Mesenchymal stem cell (in vitro differentiated cells and primary cell): ENCODE results near the gene OR9Q1.

Experiments used
- DNase-seq: peaks from one replicate; pipeline ENCODE4 v3.0.0-alpha.2; 2013
- H2AFZ ChIP-seq: one replicate; pipeline ENCODE4 v1.6.1; 2013; ENCODE audit warnings: low read depth, mild to moderate bottlenecking, control low read depth, inconsistent platforms, low read length, moderate library complexity
- H2AK5ac ChIP-seq: 2 replicates; pipeline ENCODE4 v1.6.1; 2013; ENCODE audit warnings: low read length, moderate library complexity, mild to moderate bottlenecking, inconsistent platforms; ENCODE audit not compliant: severe bottlenecking
- H2BK120ac ChIP-seq: one replicate; pipeline ENCODE4 v1.6.1; 2013; ENCODE audit warnings: low read depth, mild to moderate bottlenecking, inconsistent platforms, low read length, moderate library complexity
- H2BK12ac ChIP-seq, 2 experiments: one replicate each; pipeline ENCODE4 v1.6.1; 2013; ENCODE audit warnings: inconsistent platforms in 2 of 2, low read length in 2 of 2, mild to moderate bottlenecking in 2 of 2, moderate library complexity in 2 of 2, control low read depth in 1 of 2
- H2BK15ac ChIP-seq: one replicate; pipeline ENCODE4 v1.6.1; 2013; ENCODE audit warnings: mild to moderate bottlenecking, low read depth, inconsistent platforms; ENCODE audit not compliant: poor library complexity, severe bottlenecking
- H2BK5ac ChIP-seq: 2 replicates; pipeline ENCODE4 v1.6.1; 2013; ENCODE audit warnings: low read depth, mild to moderate bottlenecking, low read length, control low read depth, inconsistent platforms; ENCODE audit not compliant: poor library complexity, severe bottlenecking
- H3K14ac ChIP-seq, 2 experiments: one replicate each; pipeline ENCODE4 v1.6.1; 2013; ENCODE audit warnings: inconsistent platforms in 2 of 2, low read length in 2 of 2, control low read depth in 1 of 2, mild to moderate bottlenecking in 1 of 2, moderate library complexity in 1 of 2
- H3K18ac ChIP-seq, 2 experiments: one replicate each; pipeline ENCODE4 v1.6.1; 2013; ENCODE audit warnings: inconsistent platforms in 2 of 2, low read length in 2 of 2, control low read depth in 1 of 2, low read depth in 1 of 2, mild to moderate bottlenecking in 1 of 2
- H3K23ac ChIP-seq, 2 experiments: one replicate each; pipeline ENCODE4 v1.6.1; 2013; ENCODE audit warnings: inconsistent platforms in 2 of 2, low read length in 2 of 2, mild to moderate bottlenecking in 2 of 2, moderate library complexity in 2 of 2, control low read depth in 1 of 2
- H3K27ac ChIP-seq: 2 replicates; pipeline ENCODE4 v1.5.1; 2013; ENCODE audit warnings: mild to moderate bottlenecking, moderate library complexity, low read length, control low read depth, inconsistent platforms; ENCODE audit not compliant: poor library complexity, severe bottlenecking
- H3K27me3 ChIP-seq, 2 experiments: 2 replicates each; pipeline versions ENCODE4 v1.6.1 to v1.7.0; 2013; ENCODE audit warnings: low read length in 2 of 2, mild to moderate bottlenecking in 2 of 2, moderate library complexity in 2 of 2, control low read depth in 1 of 2, inconsistent platforms in 1 of 2; ENCODE audit not compliant: control insufficient read depth in 1 of 2, insufficient read depth in 1 of 2
- H3K36me3 ChIP-seq, 2 experiments: 2 replicates each; pipeline versions ENCODE4 v1.6.1 to v1.7.0; 2013; ENCODE audit warnings: low read length in 2 of 2, control low read depth in 1 of 2, inconsistent platforms in 1 of 2, low read depth in 1 of 2, mild to moderate bottlenecking in 1 of 2; ENCODE audit not compliant: insufficient read depth in 2 of 2, control insufficient read depth in 1 of 2
- H3K4ac ChIP-seq, 2 experiments: one replicate each; pipeline ENCODE4 v1.6.1; 2013; ENCODE audit warnings: inconsistent platforms in 2 of 2, low read length in 2 of 2, mild to moderate bottlenecking in 2 of 2, moderate library complexity in 2 of 2, control low read depth in 1 of 2, low read depth in 1 of 2
- H3K4me1 ChIP-seq: 2 replicates; pipeline ENCODE4 v1.6.1; 2013; ENCODE audit warnings: low read depth, low read length, control low read depth; ENCODE audit not compliant: control insufficient read depth, insufficient read depth
- H3K4me2 ChIP-seq: 2 replicates; pipeline ENCODE4 v1.6.1; 2013; ENCODE audit warnings: low read length, mild to moderate bottlenecking, inconsistent platforms; ENCODE audit not compliant: poor library complexity, severe bottlenecking
- H3K4me3 ChIP-seq, 2 experiments: 2 replicates each; pipeline versions ENCODE4 v1.5.1 to v1.7.0; 2013; ENCODE audit warnings: low read length in 2 of 2, mild to moderate bottlenecking in 2 of 2, control low read depth in 1 of 2, low read depth in 1 of 2; ENCODE audit not compliant: insufficient read depth in 1 of 2
- H3K79me1 ChIP-seq: replicated peaks from 2 replicates; pipeline ENCODE4 v1.6.1; 2013; ENCODE audit warnings: mild to moderate bottlenecking, control low read depth, low read length, inconsistent platforms; ENCODE audit not compliant: poor library complexity, severe bottlenecking
- H3K9ac ChIP-seq: 2 replicates; pipeline ENCODE4 v1.7.0; 2013; ENCODE audit warnings: mild to moderate bottlenecking, low read length, moderate library complexity
- H3K9me3 ChIP-seq: 2 replicates; pipeline ENCODE4 v1.7.0; 2013; ENCODE audit warnings: mild to moderate bottlenecking, low read length; ENCODE audit not compliant: control insufficient read depth
- H4K8ac ChIP-seq: one replicate; pipeline ENCODE4 v1.6.1; 2013; ENCODE audit warnings: inconsistent platforms, mild to moderate bottlenecking, low read length, moderate library complexity
- H4K91ac ChIP-seq: one replicate; pipeline ENCODE4 v1.6.1; 2013; ENCODE audit warnings: mild to moderate bottlenecking, low read length, inconsistent platforms
- WGBS: methylation state at CpG from one replicate; pipeline ENCODE4 v1.1.7; 2013; ENCODE audit warnings: mixed read lengths; 5-methylcytosine and 5-hydroxymethylcytosine counted together

The OR9Q1 gene

DNA sequence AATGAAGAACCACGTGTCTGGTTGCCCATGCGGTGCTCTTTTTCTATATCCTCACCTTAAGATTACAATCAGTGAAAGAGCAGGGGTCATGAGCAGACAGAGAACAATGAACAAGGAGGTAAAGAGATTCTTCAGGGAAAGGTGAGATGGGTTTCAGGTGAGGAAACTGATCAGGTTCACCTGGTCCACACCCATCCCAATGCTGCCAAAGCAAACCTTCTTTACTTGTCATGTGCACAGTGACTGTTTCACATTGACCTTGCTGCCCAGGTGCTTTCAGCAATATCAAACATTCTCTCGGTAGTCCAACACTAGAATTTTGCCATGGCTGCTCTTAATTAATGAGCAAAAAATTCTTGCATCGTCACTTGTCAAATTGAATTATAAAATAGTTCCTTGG is 140.7 kb downstream of the OR9Q1 start:
- Histone ChIP-seq H3K23ac (no peak overlapping the region), H3K4ac (no peak overlapping the region), H2BK15ac (no peak overlapping the region), H3K36me3 (no peaks in the 10 kb centered on the region), H3K79me1 (no peaks in the 10 kb centered on the region), H3K9ac (no peak overlapping the region), H2AK5ac (no peak overlapping the region), H3K14ac (no peak overlapping the region), H3K18ac (no peak overlapping the region), H4K8ac (no peak overlapping the region), H4K91ac (no peak overlapping the region), H3K27ac (no peak overlapping the region), H3K27me3 (no peaks in the 10 kb centered on the region), H2AFZ (no peak overlapping the region), H2BK12ac (no peak overlapping the region), H3K9me3 (no peaks in the 10 kb centered on the region), H3K4me3 (no peak overlapping the region), H2BK120ac (no peak overlapping the region), H2BK5ac (no peak overlapping the region), H3K4me1 (no peaks in the 10 kb centered on the region), H3K4me2 (no peak overlapping the region)
- 81% methylated on average over 2 of the region's 4 CpGs for WGBS
- DNase-seq = no peak

DNA sequence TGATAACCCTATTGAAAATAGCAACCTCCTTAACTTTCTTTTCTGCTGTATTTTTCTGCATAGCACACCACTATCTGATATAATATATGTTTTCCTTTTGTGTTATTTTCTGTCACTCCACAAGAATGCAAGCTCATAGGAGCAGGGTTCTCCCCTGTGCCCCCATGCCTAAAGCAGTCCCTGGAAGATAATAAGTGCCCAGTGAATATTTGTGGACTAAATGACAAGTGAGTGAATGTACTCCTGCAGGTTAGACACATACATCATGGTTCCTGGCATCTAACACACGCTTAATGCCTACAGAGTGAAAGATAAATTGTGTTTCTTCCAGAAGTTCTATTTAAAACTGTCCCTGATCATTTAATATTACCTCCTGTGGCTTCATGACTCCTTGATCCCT is 141.3 kb downstream of the OR9Q1 start:
- H2AK5ac ChIP-seq = no peak overlapping the region
- H2BK120ac ChIP-seq = no peak overlapping the region
- no peaks in the 10 kb centered on the region for H3K27me3 ChIP-seq
- no peak for DNase-seq
- H3K79me1 ChIP-seq = no peaks in the 10 kb centered on the region
- H3K9ac ChIP-seq = no peak overlapping the region
- H3K4me1 ChIP-seq = no peaks in the 10 kb centered on the region
- no peak overlapping the region for H2BK5ac ChIP-seq
- no peak overlapping the region for H3K4me2 ChIP-seq
- WGBS = 25% methylated on average over 1 of the region's 1 CpG
- no peak overlapping the region for H2BK12ac ChIP-seq
- H3K14ac ChIP-seq = no peak overlapping the region
- H4K91ac ChIP-seq = no peak overlapping the region
- H3K27ac ChIP-seq = no peak overlapping the region
- H3K18ac ChIP-seq = no peak overlapping the region
- no peak overlapping the region for H3K4ac ChIP-seq
- no peak overlapping the region for H2AFZ ChIP-seq
- H3K36me3 ChIP-seq = no peaks in the 10 kb centered on the region
- H3K23ac ChIP-seq = no peak overlapping the region
- H3K4me3 ChIP-seq = no peak overlapping the region
- no peak overlapping the region for H2BK15ac ChIP-seq
- H4K8ac ChIP-seq = no peak overlapping the region
- H3K9me3 ChIP-seq = no peaks in the 10 kb centered on the region

DNA sequence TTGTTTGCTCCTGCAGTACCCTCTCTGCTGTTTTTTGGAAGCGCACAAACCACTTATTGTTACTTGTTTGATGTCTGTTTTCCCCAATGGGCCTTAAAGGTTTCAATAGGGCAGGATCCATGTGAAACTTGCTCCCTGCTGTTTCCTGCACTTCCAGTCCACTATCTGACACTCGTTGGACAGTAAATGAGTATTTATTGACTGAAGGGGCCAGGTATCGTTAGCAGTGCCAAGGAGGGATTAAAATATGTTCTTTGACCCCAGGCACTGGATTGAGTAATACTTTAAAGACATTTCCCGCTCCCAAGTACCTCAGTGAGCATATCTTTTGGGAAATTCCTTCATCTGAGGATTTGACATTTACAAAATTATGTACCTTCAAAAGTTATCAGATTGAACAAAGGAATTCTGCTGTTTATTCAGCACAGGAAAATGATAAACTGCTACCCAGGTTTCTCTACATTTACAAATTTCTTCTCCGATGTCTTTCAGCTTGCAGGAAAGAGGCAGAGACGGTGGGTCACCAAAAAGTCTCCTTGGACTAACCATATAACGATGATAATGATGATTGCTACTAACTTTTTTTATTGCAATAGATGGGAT is 141.9 kb downstream of the OR9Q1 start:
- Histone ChIP-seq H2AK5ac (no peak overlapping the region), H2BK5ac (no peak overlapping the region), H3K9ac (no peak overlapping the region), H2BK120ac (no peak overlapping the region), H2BK15ac (no peak overlapping the region), H3K4me2 (no peak overlapping the region), H4K8ac (no peak overlapping the region), H3K27ac (no peak overlapping the region), H3K79me1 (no peaks in the 10 kb centered on the region), H3K36me3 (no peaks in the 10 kb centered on the region), H2BK12ac (no peak overlapping the region), H3K4ac (no peak overlapping the region), H3K14ac (no peak overlapping the region), H3K9me3 (no peaks in the 10 kb centered on the region), H4K91ac (no peak overlapping the region), H3K27me3 (no peaks in the 10 kb centered on the region), H2AFZ (no peak overlapping the region), H3K18ac (no peak overlapping the region), H3K4me3 (no peak overlapping the region), H3K4me1 (no peaks in the 10 kb centered on the region), H3K23ac (no peak overlapping the region)
- DNase-seq = no peak
- WGBS = 55% methylated on average over 5 of the region's 7 CpGs

DNA sequence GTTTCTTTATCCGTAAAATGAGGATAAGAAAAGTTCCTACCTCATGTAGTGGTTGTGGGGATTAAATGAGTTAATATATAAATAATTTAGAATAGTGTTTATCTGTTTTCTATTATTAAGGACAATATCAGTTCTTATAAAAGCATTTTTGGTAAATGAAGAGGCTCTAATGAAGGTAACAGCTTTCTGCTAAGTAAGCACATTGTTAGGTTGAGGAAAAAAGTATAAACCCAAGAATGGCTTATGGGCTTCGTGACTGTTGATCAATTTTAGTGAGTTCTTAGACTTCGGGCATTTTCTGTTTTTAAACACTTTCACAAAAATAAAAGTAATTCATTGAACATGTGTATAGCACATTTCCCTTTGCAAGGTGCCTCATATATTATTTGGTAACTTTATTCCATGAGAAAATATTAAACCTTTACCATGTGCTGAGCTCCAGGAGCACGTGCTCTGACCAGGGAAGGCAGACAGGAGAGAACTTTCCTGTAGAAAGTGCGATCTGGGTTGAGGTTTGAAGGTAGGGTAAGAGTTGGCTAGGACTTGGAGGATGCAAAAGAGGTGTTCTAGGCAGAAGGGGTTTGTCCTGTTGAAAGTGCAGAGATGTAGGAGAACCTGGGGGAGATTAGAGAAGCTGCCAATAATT is 153.9 kb downstream of the OR9Q1 start:
- DNase-seq = no peak
- H3K4me1 ChIP-seq = no peaks in the 10 kb centered on the region
- H4K8ac ChIP-seq = no peak overlapping the region
- H2BK5ac ChIP-seq = no peak overlapping the region
- H3K27me3 ChIP-seq = no peaks in the 10 kb centered on the region
- no peak overlapping the region for H3K9ac ChIP-seq
- no peak overlapping the region for H3K23ac ChIP-seq
- H3K27ac ChIP-seq = no peak overlapping the region
- no peak overlapping the region for H2AFZ ChIP-seq
- H2BK15ac ChIP-seq = no peak overlapping the region
- H2BK120ac ChIP-seq = no peak overlapping the region
- H2BK12ac ChIP-seq = no peak overlapping the region
- no peak overlapping the region for H2AK5ac ChIP-seq
- 39% methylated on average over 2 of the region's 5 CpGs for WGBS
- no peak overlapping the region for H3K18ac ChIP-seq
- no peak overlapping the region for H4K91ac ChIP-seq
- no peak overlapping the region for H3K4ac ChIP-seq
- H3K36me3 ChIP-seq = no peaks in the 10 kb centered on the region
- peaks cover 3% of the 10 kb centered on the region for H3K9me3 ChIP-seq
- no peak overlapping the region for H3K4me2 ChIP-seq
- H3K14ac ChIP-seq = no peak overlapping the region
- no peaks in the 10 kb centered on the region for H3K79me1 ChIP-seq
- no peak overlapping the region for H3K4me3 ChIP-seq
